ENCODE data around the gene DMXL1. TPM values are rescaled to one million over a fixed set of nuclear protein-coding genes. Genes with fewer than 3 reads are reported as not detected.

The DMXL1 gene
- total RNA-seq, 1 donor from 2014 or later, result 45.5 TPM

DNA sequence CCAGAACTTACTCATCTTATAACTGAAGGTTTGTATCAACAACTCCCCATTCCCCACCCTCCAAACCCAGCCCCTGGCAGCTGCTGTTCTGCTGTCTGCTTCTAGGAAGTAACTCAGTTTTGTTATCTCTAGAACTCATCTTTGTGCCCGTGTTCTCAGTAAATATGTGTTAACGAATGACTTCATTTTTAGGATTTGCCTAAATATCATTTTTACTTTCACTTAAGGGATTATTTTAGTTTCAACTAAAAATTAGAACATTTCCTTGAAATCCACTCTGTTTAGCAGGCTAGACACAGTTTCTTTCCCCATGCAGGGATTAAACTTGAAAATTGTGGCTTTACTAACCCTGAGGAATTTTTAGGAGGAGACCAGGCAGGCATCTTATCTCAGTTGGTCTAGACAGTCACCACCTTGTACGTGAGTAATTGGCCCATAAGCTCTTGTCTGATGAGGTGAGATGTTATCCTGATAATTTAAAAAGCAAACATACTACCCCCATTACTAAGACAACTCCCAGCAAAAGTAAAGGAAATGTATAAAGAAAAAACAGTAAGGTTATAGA lies 216.7 kb downstream of the DMXL1 start:
- Histone ChIP-seq H3K9me3 (ENCODE audit: low read depth) (no peaks in the 10 kb centered on the region), H3K36me3 (no peaks in the 10 kb centered on the region), H3K27ac (no peak overlapping the region), H3K4me3 (no peak overlapping the region), H3F3A (ENCODE audit: low read depth) (no peaks in the 10 kb centered on the region), H3K4me1 (peaks cover 14% of the 10 kb centered on the region), H2AFZ (replicated peaks) (no peak overlapping the region), H3K79me2 (ENCODE audit: low read depth) (no peaks in the 10 kb centered on the region), H3K9ac (no peak overlapping the region), H4K20me1 (ENCODE audit: low read depth) (no peaks in the 10 kb centered on the region), H3K4me2 (no peak overlapping the region), H3K27me3 (no peaks in the 10 kb centered on the region)
- H3K27me3 Mint-ChIP-seq (ENCODE audit: insufficient read depth, low read depth), result peaks cover 4% of the 10 kb centered on the region
- no peak overlapping the region for H3K4me3 Mint-ChIP-seq
- TF ChIP-seq, protein P1, sequence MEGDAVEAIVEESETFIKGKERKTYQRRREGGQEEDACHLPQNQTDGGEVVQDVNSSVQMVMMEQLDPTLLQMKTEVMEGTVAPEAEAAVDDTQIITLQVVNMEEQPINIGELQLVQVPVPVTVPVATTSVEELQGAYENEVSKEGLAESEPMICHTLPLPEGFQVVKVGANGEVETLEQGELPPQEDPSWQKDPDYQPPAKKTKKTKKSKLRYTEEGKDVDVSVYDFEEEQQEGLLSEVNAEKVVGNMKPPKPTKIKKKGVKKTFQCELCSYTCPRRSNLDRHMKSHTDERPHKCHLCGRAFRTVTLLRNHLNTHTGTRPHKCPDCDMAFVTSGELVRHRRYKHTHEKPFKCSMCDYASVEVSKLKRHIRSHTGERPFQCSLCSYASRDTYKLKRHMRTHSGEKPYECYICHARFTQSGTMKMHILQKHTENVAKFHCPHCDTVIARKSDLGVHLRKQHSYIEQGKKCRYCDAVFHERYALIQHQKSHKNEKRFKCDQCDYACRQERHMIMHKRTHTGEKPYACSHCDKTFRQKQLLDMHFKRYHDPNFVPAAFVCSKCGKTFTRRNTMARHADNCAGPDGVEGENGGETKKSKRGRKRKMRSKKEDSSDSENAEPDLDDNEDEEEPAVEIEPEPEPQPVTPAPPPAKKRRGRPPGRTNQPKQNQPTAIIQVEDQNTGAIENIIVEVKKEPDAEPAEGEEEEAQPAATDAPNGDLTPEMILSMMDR (IDR thresholded peaks at IDR 0.05), result no peak
- no peak for TF ChIP-seq EZH2phosphoT487 (IDR thresholded peaks at IDR 0.05)
- no peak for TF ChIP-seq EZH2 (IDR thresholded peaks at IDR 0.05)
- DNase-seq (ENCODE audit: low spot score), result no peak
- peaks cover 25% of the 10 kb centered on the region for H3K4me1 Mint-ChIP-seq
- no peaks in the 10 kb centered on the region for H3K9me3 Mint-ChIP-seq
- H3K36me3 Mint-ChIP-seq, result no peaks in the 10 kb centered on the region
- H3K27ac Mint-ChIP-seq, result no peak overlapping the region

DNA sequence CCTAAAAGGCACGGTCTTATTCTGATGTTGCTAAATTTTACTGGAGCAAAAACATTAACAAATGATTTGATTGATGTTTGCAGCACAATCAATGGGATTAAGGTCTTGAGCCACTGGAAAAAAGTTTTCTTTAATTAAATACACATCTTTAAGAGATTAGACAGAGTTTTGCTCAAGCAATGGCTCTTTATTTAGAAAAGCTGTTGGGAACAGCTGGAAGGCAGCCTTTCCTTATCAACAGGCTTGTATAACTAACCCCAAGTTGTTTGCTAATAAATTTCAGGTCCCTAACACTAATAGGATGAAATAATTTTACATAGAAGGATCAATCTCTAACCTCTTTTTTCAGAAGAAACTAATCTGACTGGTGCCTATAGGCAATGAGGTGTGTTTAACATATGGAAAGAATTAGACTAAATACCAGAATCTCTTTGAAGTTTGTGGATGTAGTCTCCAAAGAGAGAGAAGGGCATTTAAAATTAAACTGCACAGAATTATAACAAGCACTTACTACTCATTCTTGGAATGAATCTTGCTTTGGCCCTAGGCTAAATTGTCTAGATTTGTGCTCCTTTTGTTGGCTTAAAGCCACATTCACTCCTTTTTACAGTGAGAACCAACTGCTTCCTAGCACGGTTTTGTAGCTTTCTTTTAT lies 217.6 kb downstream of the DMXL1 start:
- H3K36me3 Mint-ChIP-seq, result no peaks in the 10 kb centered on the region
- H3K27me3 ChIP-seq, result no peaks in the 10 kb centered on the region
- H3K9me3 ChIP-seq (ENCODE audit: low read depth), result peaks cover 1% of the 10 kb centered on the region
- H3K79me2 ChIP-seq (ENCODE audit: low read depth), result no peaks in the 10 kb centered on the region
- no peak overlapping the region for H3K27ac ChIP-seq
- H3F3A ChIP-seq (ENCODE audit: low read depth), result no peaks in the 10 kb centered on the region
- H3K27me3 Mint-ChIP-seq (ENCODE audit: insufficient read depth, low read depth), result peaks cover 4% of the 10 kb centered on the region
- H3K36me3 ChIP-seq, result no peaks in the 10 kb centered on the region
- H3K9me3 Mint-ChIP-seq, result no peaks in the 10 kb centered on the region
- H3K4me2 ChIP-seq, result no peak overlapping the region
- TF ChIP-seq, protein P1 (IDR thresholded peaks at IDR 0.05), result no peak
- no peak for TF ChIP-seq EZH2 (IDR thresholded peaks at IDR 0.05)
- no peak for TF ChIP-seq EZH2phosphoT487 (IDR thresholded peaks at IDR 0.05)
- no peak overlapping the region for H3K9ac ChIP-seq
- H3K4me1 Mint-ChIP-seq, result peaks cover 25% of the 10 kb centered on the region
- H3K27ac Mint-ChIP-seq, result no peak overlapping the region
- H4K20me1 ChIP-seq (ENCODE audit: low read depth), result no peaks in the 10 kb centered on the region
- peaks cover 14% of the 10 kb centered on the region for H3K4me1 ChIP-seq
- no peak overlapping the region for H2AFZ ChIP-seq (replicated peaks)
- no peak overlapping the region for H3K4me3 ChIP-seq
- no peak for DNase-seq (ENCODE audit: low spot score)
- H3K4me3 Mint-ChIP-seq, result no peak overlapping the region

DNA sequence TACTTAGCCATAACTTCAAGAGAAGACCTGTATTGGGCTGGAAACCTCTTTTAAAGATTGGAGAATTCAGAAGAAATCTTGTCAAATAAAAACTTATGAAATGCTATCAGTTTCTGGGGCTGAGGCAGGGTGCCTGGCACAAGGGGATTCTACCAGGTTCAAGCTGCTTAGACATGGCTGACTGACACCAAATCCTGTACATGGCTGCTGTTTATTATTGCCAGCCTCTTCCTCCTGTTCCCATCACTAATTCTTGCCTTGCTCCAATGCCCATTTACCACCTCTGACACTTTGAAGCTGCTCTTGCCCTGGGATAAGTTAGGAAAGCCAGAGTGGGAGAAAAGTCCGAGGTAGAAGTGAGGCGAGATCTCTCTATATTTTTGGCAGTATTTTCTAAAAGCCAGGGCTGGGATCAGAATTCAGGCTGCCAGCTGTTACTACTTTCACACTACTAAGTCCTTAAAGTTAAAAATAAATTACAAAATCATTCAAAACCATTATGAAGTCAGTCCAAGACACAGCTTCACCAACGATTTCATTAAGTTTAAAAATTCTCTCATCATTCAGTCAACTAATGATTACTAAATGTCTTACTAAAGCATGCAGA lies 218.7 kb downstream of the DMXL1 start:
- Mint-ChIP-seq H3K4me1 (peaks cover 25% of the 10 kb centered on the region), H3K36me3 (peaks cover 2% of the 10 kb centered on the region), H3K27ac (no peak overlapping the region), H3K9me3 (no peaks in the 10 kb centered on the region), H3K27me3 (ENCODE audit: insufficient read depth, low read depth) (peaks cover 4% of the 10 kb centered on the region), H3K4me3 (no peak overlapping the region)
- no peak overlapping the region for H2AFZ ChIP-seq (replicated peaks)
- no peak overlapping the region for H3K4me3 ChIP-seq
- no peaks in the 10 kb centered on the region for H3K79me2 ChIP-seq (ENCODE audit: low read depth)
- TF ChIP-seq EZH2 (IDR thresholded peaks at IDR 0.05) (no peak), EZH2phosphoT487 (IDR thresholded peaks at IDR 0.05) (no peak)
- TF ChIP-seq, protein P1 (IDR thresholded peaks at IDR 0.05), result no peak
- no peak overlapping the region for H3K9ac ChIP-seq
- H3K4me1 ChIP-seq, result peaks cover 14% of the 10 kb centered on the region
- H3K36me3 ChIP-seq, result no peaks in the 10 kb centered on the region
- no peaks in the 10 kb centered on the region for H3F3A ChIP-seq (ENCODE audit: low read depth)
- H3K27me3 ChIP-seq, result no peaks in the 10 kb centered on the region
- DNase-seq (ENCODE audit: low spot score), result no peak
- H4K20me1 ChIP-seq (ENCODE audit: low read depth), result no peaks in the 10 kb centered on the region
- no peak overlapping the region for H3K27ac ChIP-seq
- H3K9me3 ChIP-seq (ENCODE audit: low read depth), result peaks cover 5% of the 10 kb centered on the region
- H3K4me2 ChIP-seq, result no peak overlapping the region
